HepG2 (cell line): ENCODE data around the gene PLEKHG4. TPM values are rescaled to one million over a fixed set of nuclear protein-coding genes. Genes with fewer than 3 reads are reported as not detected.

Experiments used
- ATAC-seq: fragments of 200-7000 bp; cut with Tn5 transposase; 3 replicates; pipeline ENCODE4 v1.9.1; 2020; ENCODE audit warnings: mild to moderate bottlenecking, moderate library complexity
- BruUV-seq: library from RNA; stranded (reverse); fragments of 400-500 nt; replicated peaks from 2 replicates; lab custom pipeline; 2021; lab: Mats Ljungman, UMichigan
- CTCF ChIA-PET: fragments of 300-600 bp; formaldehyde crosslinking; extraction: SDS; loops from one replicate; lab custom pipeline; 2021; ENCODE audit warnings: low total read pairs, inconsistent platforms, low intra/inter-chr PET ratio; lab: Yijun Ruan, JAX
- POLR2A ChIA-PET: fragments of 350-600 bp; sonication (Branson Sonifier 250); formaldehyde crosslinking; loops from one replicate; lab custom pipeline; 2020; ENCODE audit warnings: antibody characterized with exemption, inconsistent platforms; lab: Yijun Ruan, JAX
- DNase-seq: peaks from one replicate; pipeline ENCODE4 v3.0.0-alpha.2; 2015; ENCODE audit warnings: low spot score
- FAIRE-seq: peaks from 3 replicates; lab custom pipeline; 2011; peaks lifted over from hg19 to GRCh38; lab: Jason Lieb, UNC
- H2AFZ ChIP-seq: one replicate; pipeline ENCODE4 v1.6.1; 2011; ENCODE audit warnings: low read length, inconsistent platforms
- H3K27ac ChIP-seq: fragments of 300-600 bp; 3 replicates; pipeline ENCODE4 v1.8.0; 2011; ENCODE audit warnings: mixed run types, mild to moderate bottlenecking, mixed read lengths, low read length, inconsistent platforms; ENCODE audit not compliant: insufficient read depth; ENCODE audit errors: extremely low read length
- H3K27me3 ChIP-seq, 2 experiments: fragments of 200-600 bp in 1 of 2; 2 replicates in 1 of 2; 3 replicates in 1 of 2; pipeline versions ENCODE4 v1.6.0 to v1.8.0; 2011; ENCODE audit warnings: low read length in 2 of 2, mild to moderate bottlenecking in 2 of 2, moderate library complexity in 2 of 2, inconsistent platforms in 1 of 2; ENCODE audit not compliant: insufficient read depth in 2 of 2, control insufficient read depth in 1 of 2
- H3K36me3 ChIP-seq, 2 experiments: fragments of 200-600 bp in 1 of 2; replicated peaks in 1 of 2; 2 replicates in 1 of 2; 3 replicates in 1 of 2; pipeline versions ENCODE4 v1.5.1 to v1.8.0; 2011; ENCODE audit warnings: low read length in 2 of 2, inconsistent platforms in 1 of 2; ENCODE audit not compliant: insufficient read depth in 2 of 2, control insufficient read depth in 1 of 2
- H3K4me1 ChIP-seq: 2 replicates; pipeline ENCODE4 v1.5.1; 2012; ENCODE audit warnings: low read length, inconsistent platforms; ENCODE audit not compliant: insufficient read depth
- H3K4me2 ChIP-seq: 2 replicates; pipeline ENCODE4 v1.6.0; 2011; ENCODE audit warnings: low read depth, low read length, inconsistent platforms
- H3K4me3 ChIP-seq, 3 experiments: fragments of 200-600 bp in 1 of 3; sonication (generic), shearing (Covaris generic) in 1 of 3; replicated peaks in 1 of 3; 2 replicates each; pipeline ENCODE4 v1.5.1; 2011 to 2016; ENCODE audit warnings: low read length in 3 of 3, inconsistent platforms in 2 of 3, low read depth in 2 of 3, mild to moderate bottlenecking in 2 of 3, control low read depth in 1 of 3, mixed read lengths in 1 of 3; ENCODE audit not compliant: insufficient read depth in 1 of 3
- H3K79me2 ChIP-seq: one replicate; pipeline ENCODE4 v1.6.1; 2011; ENCODE audit warnings: low read length, inconsistent platforms; ENCODE audit not compliant: insufficient read depth
- H3K9ac ChIP-seq: 2 replicates; pipeline ENCODE4 v1.6.0; 2011; ENCODE audit warnings: mild to moderate bottlenecking, low read depth, low read length, inconsistent platforms; ENCODE audit not compliant: insufficient read depth
- H3K9me3 ChIP-seq: 2 replicates; pipeline ENCODE4 v1.5.1; 2012; ENCODE audit warnings: mild to moderate bottlenecking, low read length
- H4K20me1 ChIP-seq: 2 replicates; pipeline ENCODE4 v1.6.0; 2011; ENCODE audit warnings: inconsistent platforms, mild to moderate bottlenecking, low read length, moderate library complexity; ENCODE audit not compliant: insufficient read depth
- ATF7-NPFF ChIP-seq: sonication (generic); formaldehyde crosslinking; IDR thresholded peaks from 2 replicates; pipeline ENCODE4 v1.8.1; 2023; ENCODE audit warnings: mild to moderate bottlenecking, low read depth, missing genetic modification reagents, moderate library complexity
- CREB1 ChIP-seq, 2 experiments: fragments of 450-650 bp in 1 of 2; IDR thresholded peaks; 2 replicates each; pipeline ENCODE4 v1.6.1; 2016 to 2017; ENCODE audit warnings: control low read depth in 1 of 2, mild to moderate bottlenecking in 1 of 2, missing compliant biosample characterization in 1 of 2, missing genetic modification characterization in 1 of 2
- NCOA1 ChIP-seq: sonication (generic); formaldehyde crosslinking; IDR thresholded peaks from 2 replicates; pipeline ENCODE4 v1.9.0; 2021; ENCODE audit warnings: missing genetic modification reagents
- SIN3B ChIP-seq: fragments of 150-350 bp; IDR thresholded peaks from 2 replicates; pipeline ENCODE4 v1.6.1; 2014; ENCODE audit warnings: low read length
- ZBTB21 ChIP-seq: sonication (generic); formaldehyde crosslinking; IDR thresholded peaks from 2 replicates; pipeline ENCODE4 v1.4.0; 2020; ENCODE audit warnings: missing genetic modification reagents
- ZNF143 ChIP-seq: sonication (generic); formaldehyde crosslinking; IDR thresholded peaks from 2 replicates; pipeline ENCODE4 v1.4.0; 2020; ENCODE audit warnings: missing genetic modification reagents
- WGBS: methylation state at CpG from one replicate; pipeline ENCODE4 v1.1.6; 2017; ENCODE audit warnings: low lambda C conversion rate; 5-methylcytosine and 5-hydroxymethylcytosine counted together
- in situ Hi-C: cut with HindIII; loops from 2 replicates; pipeline ENCODE4 v1.10.0; 2017; ENCODE audit warnings: low pct_unique_long_range_greater_than_20kb; ENCODE audit not compliant: extremely low pct_ligation_motif_present
- intact Hi-C: fragments of 100-400 bp; cut with micrococcal nuclease; formaldehyde crosslinking; loops from one replicate; pipeline ENCODE4 v1.10.0; 2022; ENCODE audit not compliant: unreplicated experiment
- polyA plus RNA-seq, 8 experiments: library from polyadenylated mRNA; depleted of rRNA in 3 of 8; stranded (reverse) in 7 of 8; unstranded in 1 of 8; fragments of >200 nt; fragmentation: Illumina TruSeq in 4 of 8; extraction: Trizol in 4 of 8; gene quantifications; 2 replicates each; pipeline versions ENCODE4 v1.2.1 to v1.2.3, GENCODE V29; 2011 to 2016; ENCODE audit warnings: low read depth in 4 of 8, missing spikeins in 1 of 8, mixed read lengths in 1 of 8; ENCODE audit not compliant: insufficient read depth in 1 of 8
- total RNA-seq, 5 experiments: library from RNA; depleted of rRNA; stranded (reverse); fragments of >200 nt; fragmentation: Illumina TruSeq; extraction: Trizol; gene quantifications; 2 replicates each; pipeline ENCODE4 v1.2.3, GENCODE V29; 2016; ENCODE audit warnings: low read depth in 1 of 5
- TF ChIP-seq, protein P1 (sequence below), 2 experiments: sonication (generic) in 1 of 2; formaldehyde crosslinking in 1 of 2; IDR thresholded peaks; 2 replicates each; pipeline versions ENCODE4 v1.5.1 to v1.6.1; 2011 to 2020; ENCODE audit warnings: borderline replicate concordance in 1 of 2, low read depth in 1 of 2, low read length in 1 of 2, mild to moderate bottlenecking in 1 of 2, missing genetic modification reagents in 1 of 2, moderate library complexity in 1 of 2

Gene PLEKHG4
- total and polyA plus RNA-seq, 2 of the 13 experiments (the other 11 are each of a cell fraction or from before 2014, with no cell fraction given): 7.1 to 13.6 TPM

DNA sequence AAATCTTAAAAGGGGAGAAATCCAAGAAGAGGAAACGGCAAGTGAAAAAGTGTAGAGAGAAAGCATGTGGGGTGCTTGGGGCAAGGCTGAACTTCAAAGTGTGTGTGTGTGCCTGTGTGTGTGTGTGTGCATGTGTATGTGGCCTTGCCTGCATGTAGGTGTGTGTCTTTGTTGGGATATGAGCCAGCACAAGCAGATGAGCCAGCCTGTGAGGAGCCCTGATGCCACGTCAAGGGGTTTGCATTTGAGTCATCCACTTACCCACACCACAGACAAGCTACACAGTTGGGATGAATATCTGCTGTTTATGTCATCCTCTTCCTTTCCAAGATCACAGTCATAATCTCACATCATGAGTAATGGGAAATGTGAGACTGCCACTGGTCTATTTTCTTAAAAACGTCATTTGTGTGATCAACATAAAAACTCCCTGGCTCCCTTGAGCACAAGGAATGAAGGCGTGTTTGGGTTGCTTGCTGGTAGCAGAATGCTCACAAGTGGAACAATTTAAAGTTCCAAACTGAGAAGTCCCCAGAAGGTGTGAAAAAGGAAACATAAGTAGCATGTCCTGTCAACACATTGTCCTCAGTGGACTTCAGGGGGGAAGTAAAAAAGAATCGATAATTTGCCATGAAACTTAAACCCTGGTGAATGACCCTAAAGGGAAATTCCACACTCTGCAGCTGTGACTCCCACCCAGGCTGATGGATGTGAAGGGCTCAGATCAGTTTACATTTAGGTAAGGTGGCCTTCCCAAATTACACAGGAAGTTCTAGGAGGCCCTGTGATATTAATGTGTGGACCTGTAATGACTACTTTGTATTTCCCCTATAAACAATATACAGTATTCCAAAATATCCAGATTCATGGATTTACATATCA, 32.5 kb downstream of the PLEKHG4 start:
- no peaks in the 10 kb centered on the region for H4K20me1 ChIP-seq
- TF ChIP-seq ZBTB21 (CRISPR knock-in tag) (0 out of 2 replicates have a peak, but pooled peaks have one; percentile 20), NCOA1 (CRISPR knock-in tag) (no peak), ZNF143 (no peak), ATF7-NPFF (no peak), SIN3B (no peak), CREB1 (IDR thresholded peaks at IDR 0.05) (peak; percentile 60; the same call in 1 of the 2 replicates), CREB1 (CRISPR knock-in tag; IDR thresholded peaks at IDR 0.05) (no peak)
- TF ChIP-seq, protein P1, sequence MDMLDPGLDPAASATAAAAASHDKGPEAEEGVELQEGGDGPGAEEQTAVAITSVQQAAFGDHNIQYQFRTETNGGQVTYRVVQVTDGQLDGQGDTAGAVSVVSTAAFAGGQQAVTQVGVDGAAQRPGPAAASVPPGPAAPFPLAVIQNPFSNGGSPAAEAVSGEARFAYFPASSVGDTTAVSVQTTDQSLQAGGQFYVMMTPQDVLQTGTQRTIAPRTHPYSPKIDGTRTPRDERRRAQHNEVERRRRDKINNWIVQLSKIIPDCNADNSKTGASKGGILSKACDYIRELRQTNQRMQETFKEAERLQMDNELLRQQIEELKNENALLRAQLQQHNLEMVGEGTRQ (IDR thresholded peaks at IDR 0.05; ENCODE audit: low read depth, low read length): no peak
- TF ChIP-seq, protein P1 (CRISPR knock-in tag; IDR thresholded peaks at IDR 0.05; ENCODE audit: borderline replicate concordance): no peak
- H3K36me3 ChIP-seq: no peaks in the 10 kb centered on the region
- no peak for FAIRE-seq
- no peak overlapping the region for H3K4me3 ChIP-seq
- intact Hi-C loops (no loop called here), in situ Hi-C loops (no loop called here)
- CTCF ChIA-PET: no interaction called here
- peak; percentile 28 for DNase-seq
- H3K4me2 ChIP-seq: no peak overlapping the region
- H3K27me3 ChIP-seq: peaks cover 2 to 28% of the 10 kb centered on the region in 2 experiments; a peak in 3 of 5 replicates
- H3K27ac ChIP-seq: no peak overlapping the region
- no peak overlapping the region for H2AFZ ChIP-seq
- no peak for ATAC-seq
- peaks cover 18% of the 10 kb centered on the region; the same call in 1 of the 2 replicates for H3K4me1 ChIP-seq
- no peak overlapping the region for H3K9ac ChIP-seq
- no TSS peak for BruUV-seq
- POLR2A ChIA-PET: no interaction called here
- no peaks in the 10 kb centered on the region for H3K79me2 ChIP-seq
- WGBS: 28% methylated on average over 5 of the region's 5 CpGs
- no peaks in the 10 kb centered on the region for H3K9me3 ChIP-seq
